Measurements from ENCODE around the gene OR51A7.
A peak's percentile ranks its signal among the peaks of the same experiment; 100 is the strongest.

OR51A7 gene

DNA sequence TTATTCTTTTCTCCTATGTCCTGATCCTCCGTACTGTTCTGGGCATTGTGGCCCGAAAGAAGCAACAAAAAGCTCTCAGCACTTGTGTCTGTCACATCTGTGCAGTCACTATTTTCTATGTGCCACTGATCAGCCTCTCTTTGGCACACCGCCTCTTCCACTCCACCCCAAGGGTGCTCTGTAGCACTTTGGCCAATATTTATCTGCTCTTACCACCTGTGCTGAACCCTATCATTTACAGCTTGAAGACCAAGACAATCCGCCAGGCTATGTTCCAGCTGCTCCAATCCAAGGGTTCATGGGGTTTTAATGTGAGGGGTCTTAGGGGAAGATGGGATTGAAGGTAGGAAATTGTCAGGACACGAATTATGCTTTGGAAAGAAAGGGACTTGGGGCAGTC lies 21.0 kb upstream of the OR51A7 start:
- TF ChIP-seq CTCF (conservative IDR thresholded peaks at IDR 0.05) (no peak), ZFX (IDR thresholded peaks at IDR 0.05) (no peak)
- no peak overlapping the region for H3K27ac ChIP-seq

DNA sequence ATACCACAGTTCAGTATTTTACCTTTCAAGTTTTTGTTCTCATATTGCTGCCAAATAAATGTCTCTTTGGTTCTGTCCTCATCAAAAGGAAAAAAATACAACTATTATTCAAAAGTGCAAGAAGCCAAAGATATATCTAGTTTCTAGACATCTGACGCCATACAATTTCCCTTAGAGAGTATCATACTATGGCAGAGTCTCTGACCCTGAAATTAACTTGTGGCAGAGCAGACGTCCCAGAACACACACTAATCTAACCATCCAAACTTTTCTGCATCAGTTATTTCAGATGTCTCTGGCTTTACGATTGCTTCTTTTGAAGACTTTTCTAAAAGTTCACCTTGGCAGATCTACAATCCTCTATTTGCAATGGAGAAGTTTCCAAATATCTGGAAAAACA lies 19.2 kb upstream of the OR51A7 start:
- TF ChIP-seq CTCF (conservative IDR thresholded peaks at IDR 0.05) = no peak
- no peak for TF ChIP-seq ZFX (IDR thresholded peaks at IDR 0.05)
- no peak overlapping the region for H3K27ac ChIP-seq

- TF ChIP-seq CTCF (conservative IDR thresholded peaks at IDR 0.05) (no peak), ZFX (IDR thresholded peaks at IDR 0.05) (no peak)
- H3K27ac ChIP-seq = no peak overlapping the region
Measured at GRCh38 chr11:4886186-4886585, 17.4 kb upstream of the OR51A7 start.

GRCh38 chr11:4887591-4887990 lies 16.0 kb upstream of the OR51A7 start:
- TF ChIP-seq CTCF (conservative IDR thresholded peaks at IDR 0.05) (no peak), ZFX (IDR thresholded peaks at IDR 0.05) (no peak)
- H3K27ac ChIP-seq = no peak overlapping the region

DNA sequence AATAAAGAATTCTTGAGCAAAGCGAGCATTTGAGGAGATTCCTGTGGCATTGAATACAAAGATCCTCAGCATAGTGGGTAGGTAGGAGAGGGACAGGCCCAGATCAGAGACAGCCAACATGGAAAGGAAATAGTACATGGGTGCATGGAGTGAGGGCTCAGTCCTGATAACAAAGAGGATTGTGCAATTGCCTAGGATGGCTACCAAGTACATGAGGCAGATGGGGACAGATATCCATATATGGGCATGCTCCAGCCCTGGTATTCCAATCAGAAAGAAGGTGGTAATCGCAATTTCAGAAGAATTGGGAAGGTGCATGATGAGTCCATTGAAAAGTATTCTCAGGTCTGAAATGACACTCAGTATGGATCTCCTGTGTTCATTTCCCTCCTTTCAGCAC lies 13.3 kb upstream of the OR51A7 start:
- TF ChIP-seq ZFX (IDR thresholded peaks at IDR 0.05) (no peak), CTCF (conservative IDR thresholded peaks at IDR 0.05) (no peak)
- H3K27ac ChIP-seq = no peak overlapping the region

DNA sequence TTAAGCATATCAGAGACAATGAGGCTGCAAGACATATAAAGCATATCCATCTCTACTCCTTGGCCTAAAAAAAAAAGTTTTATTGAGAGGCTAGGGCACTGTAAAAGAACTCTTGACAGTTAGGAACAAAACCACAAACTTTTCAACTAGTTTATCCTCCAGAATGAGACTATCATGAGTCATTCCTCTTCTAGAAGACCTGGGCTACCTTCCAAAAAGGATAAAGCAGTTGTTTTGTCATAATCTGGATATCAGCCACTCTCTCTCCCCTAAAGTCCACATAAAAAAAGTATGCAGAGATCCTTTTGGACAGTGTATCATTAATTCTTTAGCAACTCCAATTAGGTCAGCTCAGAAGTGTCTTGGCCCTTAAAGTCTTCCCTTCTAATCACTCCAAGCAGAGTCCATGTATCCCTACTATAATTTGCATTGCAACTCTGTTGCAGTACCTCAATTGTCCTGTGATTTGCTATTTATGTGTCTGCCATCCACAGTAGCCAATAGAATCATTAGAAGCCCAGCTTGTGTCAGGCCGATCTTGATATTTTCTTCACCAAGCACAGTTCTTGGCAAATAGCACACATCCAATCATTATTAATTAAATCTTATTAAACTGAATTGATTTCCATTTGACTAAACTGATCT lies 11.5 kb upstream of the OR51A7 start:
- TF ChIP-seq ZFX (IDR thresholded peaks at IDR 0.05) = no peak
- TF ChIP-seq CTCF (conservative IDR thresholded peaks at IDR 0.05) = peak; percentile 16; the same call in 1 of the 2 replicates
- no peak overlapping the region for H3K27ac ChIP-seq

GRCh38 chr11:4916581-4916980 lies 13.0 kb downstream of the OR51A7 start:
- no peak overlapping the region for H3K27ac ChIP-seq
- TF ChIP-seq CTCF (conservative IDR thresholded peaks at IDR 0.05) (no peak), ZFX (IDR thresholded peaks at IDR 0.05) (no peak)

Measured in C4-2B (cell line).